ENCODE data around the gene BCAP31.
"Not testable (repeated sequence)": the region's sequence is repeated elsewhere in the genome, so short reads cannot be mapped to it uniquely, and the experiment has no call there.

Gene BCAP31

DNA sequence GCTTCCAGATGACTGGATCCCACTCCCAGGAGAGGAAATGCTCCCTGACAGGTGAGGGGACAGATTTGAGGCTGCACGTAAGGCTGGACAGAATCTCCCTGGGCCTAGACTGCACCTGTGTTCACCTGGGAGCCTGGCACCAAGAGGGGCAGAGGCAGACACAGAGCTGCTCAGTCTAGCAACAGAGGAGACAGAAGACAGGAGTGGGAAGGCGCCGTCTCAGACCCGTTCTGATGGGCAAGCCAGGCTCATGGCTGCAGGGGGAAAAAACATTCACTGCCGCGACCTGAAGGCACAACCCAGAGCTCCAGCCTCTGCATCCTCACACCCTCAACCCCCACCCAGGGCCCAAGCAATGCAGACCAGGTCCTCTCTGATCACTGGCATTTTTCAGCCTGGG lies 16.8 kb downstream of the BCAP31 start:
- no peak for DNase-seq

GRCh38 chrX:153706799-153707198 lies 17.4 kb downstream of the BCAP31 start:
- no peak for DNase-seq

DNA sequence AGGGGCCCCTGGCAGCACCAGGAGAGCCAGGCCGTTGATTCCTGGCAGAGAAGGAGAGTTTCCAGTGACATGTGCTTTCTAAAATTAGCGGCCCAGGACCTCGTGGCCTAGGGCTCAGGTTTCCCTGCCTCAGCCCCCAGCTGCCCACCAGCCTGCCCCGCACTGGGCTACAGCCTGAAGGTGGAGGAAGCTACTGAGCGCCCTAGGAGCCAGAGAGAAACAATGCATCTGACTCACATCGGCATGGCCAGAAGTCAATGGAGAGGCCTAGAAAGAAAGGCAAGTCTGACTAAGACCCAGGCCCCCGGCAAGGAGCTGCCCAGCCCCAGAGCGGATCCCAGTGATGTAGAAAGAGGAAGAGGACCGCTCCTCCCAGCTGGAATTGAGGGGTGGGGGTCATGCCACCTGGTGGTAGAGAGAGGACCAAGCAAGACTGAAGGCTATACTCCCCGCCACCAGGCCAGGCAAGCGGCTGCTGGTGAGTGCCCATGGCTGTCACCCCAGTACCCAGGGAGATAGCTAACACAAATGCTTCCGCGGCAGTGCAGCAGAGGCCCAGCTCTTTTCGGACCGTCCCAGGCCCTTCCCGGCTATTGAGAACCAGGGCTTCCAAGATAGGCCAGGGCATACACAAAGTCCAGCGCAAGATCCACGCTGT lies 18.7 kb downstream of the BCAP31 start:
- DNase-seq: not testable (repeated sequence)

DNA sequence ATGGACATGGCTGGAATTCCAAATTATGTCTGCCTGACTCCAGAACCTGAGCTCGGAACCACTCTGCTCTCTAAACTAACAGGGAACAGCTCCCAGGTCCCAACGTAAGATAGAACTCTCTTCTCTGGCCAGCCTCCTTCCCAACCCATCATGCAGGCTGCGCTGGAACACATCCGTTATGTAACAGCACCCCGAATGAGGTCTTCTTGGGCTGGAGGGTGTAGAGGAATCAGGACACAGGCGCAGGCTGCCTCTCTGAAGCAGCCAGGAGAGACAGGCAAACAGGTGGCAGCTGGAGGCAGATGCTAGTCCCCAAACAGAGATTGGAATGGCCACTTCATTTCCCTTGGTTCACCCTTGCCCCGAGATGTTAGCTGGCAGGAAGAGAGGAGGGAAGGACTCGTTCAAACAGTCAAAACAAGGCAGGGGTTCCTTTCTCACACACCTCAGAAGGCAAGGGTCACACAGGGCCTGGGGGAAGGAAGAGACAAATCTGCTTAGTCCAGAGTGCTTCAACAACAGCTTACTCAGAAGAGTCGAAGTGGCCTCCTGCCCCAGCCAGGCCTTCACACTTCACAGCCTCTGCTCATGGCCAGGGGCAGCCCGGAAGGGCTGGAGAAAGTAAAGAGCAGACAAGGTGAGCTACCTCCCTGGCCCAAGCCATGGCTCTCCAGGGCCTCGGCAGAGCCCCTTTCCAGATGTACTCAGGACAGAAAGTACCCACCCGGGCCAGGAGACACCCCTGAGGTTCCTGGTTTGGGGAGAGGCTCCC lies 19.4 kb downstream of the BCAP31 start:
- not testable (repeated sequence) for DNase-seq

DNA sequence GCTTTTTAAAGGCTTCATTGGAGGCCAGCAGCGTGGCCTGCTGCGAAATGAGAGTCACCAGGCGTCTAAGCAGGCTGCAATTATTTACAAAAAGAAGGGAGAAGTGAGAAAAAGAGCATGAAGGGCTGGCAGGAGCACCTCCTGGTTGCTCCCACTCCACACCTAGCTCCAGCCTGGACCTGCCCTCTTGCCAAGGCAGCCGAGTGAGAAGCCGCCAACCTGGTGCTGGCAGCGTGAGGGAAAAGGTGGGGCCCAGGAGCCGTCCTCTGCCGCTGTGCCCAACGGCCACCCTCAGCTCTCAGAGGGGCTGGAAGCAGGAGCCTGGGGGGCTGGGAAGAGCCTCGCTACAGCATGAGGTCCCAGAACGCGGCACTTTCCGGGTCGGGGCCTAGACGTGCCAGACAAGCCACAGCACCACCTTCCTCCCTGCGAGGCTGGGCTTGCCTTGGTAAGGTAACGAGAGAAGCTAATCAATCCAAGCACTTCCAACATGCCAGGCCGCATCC lies 20.1 kb downstream of the BCAP31 start:
- no peak for DNase-seq

GRCh38 chrX:153703036-153703370 lies 21.2 kb downstream of the BCAP31 start:
- peak; percentile 61 for DNase-seq

- DNase-seq: no peak
These were observed 21.7 kb downstream of the BCAP31 start for GRCh38 chrX:153702336-153703035.

GRCh38 chrX:153701706-153702105 lies 22.5 kb downstream of the BCAP31 start:
- DNase-seq: no peak

GRCh38 chrX:153700967-153701366 lies 23.2 kb downstream of the BCAP31 start:
- DNase-seq: no peak

DNA sequence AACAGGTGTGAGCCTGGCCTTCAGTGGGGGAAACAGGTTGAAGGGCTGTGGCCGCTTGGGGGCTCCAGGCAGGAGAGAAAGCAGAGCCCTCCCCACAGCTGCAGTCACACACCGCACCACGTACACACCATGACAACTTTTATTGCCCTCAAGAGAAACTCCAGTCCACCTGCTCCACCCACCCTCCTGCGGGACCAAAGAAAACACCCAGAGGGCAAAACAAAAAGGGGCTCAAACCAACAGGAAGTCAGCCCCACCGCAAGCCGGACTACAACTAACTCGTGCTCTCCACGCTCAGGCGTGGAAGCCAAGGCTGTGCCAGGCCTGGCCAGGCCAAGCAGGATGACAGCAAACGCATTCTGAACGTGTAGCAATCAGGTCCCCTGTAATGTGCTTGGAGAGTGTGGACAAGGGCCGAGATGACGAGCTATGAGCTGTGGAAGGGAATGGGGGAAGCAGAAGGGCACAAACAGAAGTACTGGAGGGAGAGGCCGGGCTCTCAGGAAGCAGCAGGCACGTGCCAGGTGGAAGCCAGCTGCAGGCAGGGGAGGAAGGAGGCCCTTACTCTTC lies 23.7 kb downstream of the BCAP31 start:
- no peak for DNase-seq

DNA sequence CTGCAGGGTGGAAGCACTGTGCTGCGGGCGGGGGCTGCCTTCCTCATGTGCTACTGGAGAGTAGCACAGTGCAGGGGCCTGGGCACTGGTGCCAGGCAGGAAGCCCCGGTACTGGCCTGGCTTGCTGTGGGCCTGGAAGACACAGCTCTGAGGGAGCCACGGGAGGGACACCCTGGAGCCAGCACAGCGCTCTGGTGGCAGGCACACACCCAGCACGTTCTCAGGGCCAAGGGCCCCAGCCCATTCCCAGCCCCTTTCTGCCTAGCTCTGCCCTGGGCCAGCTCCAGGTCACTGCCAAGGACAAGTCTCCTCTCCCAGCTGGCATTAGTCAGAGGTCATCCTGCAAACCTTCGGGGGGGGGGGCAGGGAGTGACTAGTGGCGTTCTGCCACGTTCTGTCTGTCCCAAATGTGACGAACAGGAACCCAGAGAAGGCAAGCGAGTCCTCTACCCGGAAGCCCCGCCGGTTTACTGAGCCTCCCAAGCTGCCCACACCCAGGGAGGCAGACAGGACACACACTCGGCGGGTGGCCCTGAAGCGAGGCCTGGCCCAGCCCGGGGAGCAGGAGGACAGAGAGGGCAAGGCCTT lies 24.3 kb downstream of the BCAP31 start:
- not testable (repeated sequence) for DNase-seq

DNA sequence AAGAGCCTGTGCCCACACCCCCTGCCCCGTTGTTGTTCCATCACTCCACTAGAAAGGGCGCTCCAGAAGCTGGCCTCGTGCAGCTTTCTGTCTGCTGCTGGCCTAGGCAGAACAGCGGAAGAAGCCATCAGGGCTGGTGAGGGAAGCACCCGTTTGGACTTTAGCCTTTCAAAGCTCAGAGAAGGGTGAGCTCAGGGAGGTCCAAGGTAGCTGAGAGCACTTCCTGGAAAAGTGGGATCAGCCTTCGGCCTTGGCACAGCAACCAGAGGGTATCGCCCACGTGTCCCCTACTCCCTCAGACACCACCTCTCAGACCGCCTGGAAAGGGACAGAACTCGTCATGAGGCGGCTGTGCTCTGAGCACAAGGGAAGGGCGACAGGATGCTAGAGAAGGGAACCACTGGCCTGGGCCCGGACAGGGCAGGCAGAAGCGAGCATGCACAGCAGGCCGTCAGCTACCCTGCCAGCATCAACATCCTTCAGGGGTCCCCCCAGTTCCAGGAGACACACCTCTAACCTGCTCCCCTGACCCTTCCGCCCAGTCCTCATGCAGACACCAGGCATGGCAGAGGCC lies 24.9 kb downstream of the BCAP31 start:
- not testable (repeated sequence) for DNase-seq

- no peak for DNase-seq
These were observed 26.0 kb downstream of the BCAP31 start for GRCh38 chrX:153697924-153698865.

DNA sequence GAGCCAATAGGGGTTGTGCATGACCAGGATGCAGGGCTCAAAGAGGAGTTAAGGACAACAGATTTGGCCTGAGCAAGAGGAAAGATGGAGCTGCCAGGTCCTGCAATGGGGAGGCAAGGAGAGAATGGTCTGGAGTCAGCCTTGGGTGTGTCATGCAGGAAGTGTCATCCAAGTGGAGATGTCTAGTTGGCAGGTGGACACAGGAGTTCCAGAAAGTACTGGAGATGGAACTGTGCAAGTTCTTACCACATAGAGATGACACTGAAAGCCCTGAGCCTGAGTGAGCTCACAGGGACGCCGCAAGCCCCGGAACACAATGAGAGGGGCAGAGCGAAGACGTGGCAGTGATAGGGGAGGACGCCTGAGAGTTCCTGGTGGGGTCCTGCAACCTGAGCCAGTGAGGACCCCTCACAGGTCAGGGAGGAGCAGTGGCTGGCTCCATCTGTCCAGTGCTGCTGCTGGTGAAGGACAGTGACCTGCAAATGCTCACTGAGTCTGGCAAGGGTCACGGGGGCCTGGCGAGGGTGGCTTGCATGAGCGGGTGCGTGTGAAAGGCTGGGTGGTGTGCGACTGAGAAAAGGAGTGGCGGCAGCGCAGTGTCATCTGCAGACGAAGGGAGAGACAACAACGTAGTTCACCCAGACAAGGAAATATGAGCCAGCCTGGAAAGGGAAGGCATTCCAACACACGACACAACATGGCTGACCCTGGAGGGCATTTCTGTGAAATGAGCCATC lies 27.0 kb downstream of the BCAP31 start:
- not testable (repeated sequence) for DNase-seq

DNA sequence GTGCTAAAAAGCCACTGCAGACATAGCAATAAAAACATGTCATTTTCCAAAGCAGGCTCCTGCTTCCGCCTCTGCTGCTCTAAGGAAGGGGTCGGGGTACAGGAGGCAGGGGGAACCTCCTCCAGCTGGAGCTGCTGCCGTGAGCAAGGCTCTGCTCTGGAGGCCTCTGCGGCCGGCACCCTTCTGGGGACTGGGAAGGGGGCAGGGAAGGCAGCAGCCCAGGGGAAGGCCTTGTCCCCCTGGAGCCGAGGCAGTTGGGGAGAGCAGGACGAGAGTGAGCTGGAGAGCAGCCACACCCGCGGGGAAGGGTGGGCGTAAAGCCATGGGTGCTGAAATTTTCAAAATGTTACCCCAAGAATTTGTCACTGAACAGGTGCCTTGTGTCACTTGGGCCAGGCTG lies 27.6 kb downstream of the BCAP31 start:
- DNase-seq: not testable (repeated sequence)

DNA sequence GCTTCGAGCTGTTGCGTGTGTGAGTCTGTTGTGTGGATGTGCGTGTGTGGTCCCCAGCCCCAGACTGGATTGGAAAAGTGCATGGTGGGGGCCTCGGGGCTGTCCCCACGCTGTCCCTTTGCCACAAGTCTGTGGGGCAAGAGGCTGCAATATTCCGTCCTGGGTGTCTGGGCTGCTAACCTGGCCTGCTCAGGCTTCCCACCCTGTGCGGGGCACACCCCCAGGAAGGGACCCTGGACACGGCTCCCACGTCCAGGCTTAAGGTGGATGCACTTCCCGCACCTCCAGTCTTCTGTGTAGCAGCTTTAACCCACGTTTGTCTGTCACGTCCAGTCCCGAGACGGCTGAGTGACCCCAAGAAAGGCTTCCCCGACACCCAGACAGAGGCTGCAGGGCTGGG lies 28.1 kb downstream of the BCAP31 start:
- no peak for DNase-seq

- DNase-seq: no peak
These were observed 29.4 kb downstream of the BCAP31 start for GRCh38 chrX:153694687-153695270.

- not testable (repeated sequence) for DNase-seq
These were observed 29.9 kb downstream of the BCAP31 start for GRCh38 chrX:153694256-153694655.

- DNase-seq: no peak
These were observed 30.7 kb downstream of the BCAP31 start for GRCh38 chrX:153693216-153694086.
